GM18508 (cell line): Measurements from ENCODE around the gene SLC16A13.

Experiments
- ATAC-seq: cut with Tn5 transposase; IDR thresholded peaks from one replicate; pipeline ENCODE4 v1.9.1; 2021; ENCODE audit warnings: moderate number of reproducible peaks; ENCODE audit not compliant: insufficient read depth, unreplicated experiment

Gene SLC16A13

GRCh38 chr17:7011415-7011814 lies 24.4 kb upstream of the SLC16A13 start:
- ATAC-seq, result no peak

- ATAC-seq, result no peak
Observed at GRCh38 chr17:7011942-7012254, 23.9 kb upstream of the SLC16A13 start.

GRCh38 chr17:7014261-7014994 lies 21.4 kb upstream of the SLC16A13 start:
- ATAC-seq, result peak; percentile 43

GRCh38 chr17:7014995-7015958 lies 20.5 kb upstream of the SLC16A13 start:
- ATAC-seq, result peak; percentile 10

- no peak for ATAC-seq
Observed at GRCh38 chr17:7016418-7016817, 19.4 kb upstream of the SLC16A13 start.

GRCh38 chr17:7016886-7017826 lies 18.7 kb upstream of the SLC16A13 start:
- no peak for ATAC-seq

- ATAC-seq, result no peak
Observed at GRCh38 chr17:7017827-7018200, 18.0 kb upstream of the SLC16A13 start.

GRCh38 chr17:7018331-7018964 lies 17.4 kb upstream of the SLC16A13 start:
- no peak for ATAC-seq

GRCh38 chr17:7019367-7019766 lies 16.4 kb upstream of the SLC16A13 start:
- ATAC-seq, result no peak

GRCh38 chr17:7019839-7020519 lies 15.8 kb upstream of the SLC16A13 start:
- ATAC-seq, result no peak

- ATAC-seq, result no peak
Observed at GRCh38 chr17:7020894-7021664, 14.7 kb upstream of the SLC16A13 start.

GRCh38 chr17:7021993-7022778 lies 13.6 kb upstream of the SLC16A13 start:
- ATAC-seq, result no peak

- ATAC-seq, result no peak
Observed at GRCh38 chr17:7022781-7023571, 12.8 kb upstream of the SLC16A13 start, which contains the start of gene BCL6B. BCL6B (plus strand) TSS chr17:7023050; CDS start chr17:7023672, 622 bp downstream.

GRCh38 chr17:7023576-7024401 lies 12.0 kb upstream of the SLC16A13 start:
- ATAC-seq, result no peak

GRCh38 chr17:7024402-7024785 lies 11.4 kb upstream of the SLC16A13 start:
- ATAC-seq, result no peak

- no peak for ATAC-seq
Observed at GRCh38 chr17:7025245-7025644, 10.6 kb upstream of the SLC16A13 start.
